ENCODE results near the gene DMRTC1B. TPM values are rescaled to one million over a fixed set of nuclear protein-coding genes. Genes with fewer than 3 reads are reported as not detected.
"Not testable (repeated sequence)": the region's sequence is repeated elsewhere in the genome, so short reads cannot be mapped to it uniquely, and the experiment has no call there.

DMRTC1B gene
- 0.20 TPM in 1 of 2 replicates, not detected in the other for total RNA-seq

- DNase-seq (ENCODE audit: low read depth) = not testable (repeated sequence)
These were observed at the start of gene DMRTC1B for GRCh38 chrX:72776653-72777466. DMRTC1B (plus strand) TSS chrX:72776890; CDS start chrX:72845136, 68,246 bp downstream.

DNA sequence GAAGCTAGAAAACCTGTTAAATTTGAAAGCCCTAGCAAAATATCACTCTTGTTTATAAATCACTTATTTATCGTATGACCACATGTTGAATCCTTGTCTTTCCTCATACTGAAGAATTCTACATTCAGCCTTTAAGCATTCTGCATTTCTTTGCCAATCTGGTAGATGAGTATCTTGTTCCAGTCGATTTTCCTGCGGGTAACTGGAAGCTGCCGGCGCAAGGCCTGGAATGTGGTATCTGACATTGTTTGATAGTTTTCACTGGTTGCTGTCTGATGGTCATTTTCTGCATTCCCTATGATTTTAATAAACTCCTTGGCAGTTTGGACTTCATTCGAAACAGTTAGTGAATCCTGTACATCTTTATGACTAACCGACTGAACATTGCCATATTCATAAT, 48.8 kb upstream of the DMRTC1B start:
- DNase-seq (ENCODE audit: low read depth) = no peak

DNA sequence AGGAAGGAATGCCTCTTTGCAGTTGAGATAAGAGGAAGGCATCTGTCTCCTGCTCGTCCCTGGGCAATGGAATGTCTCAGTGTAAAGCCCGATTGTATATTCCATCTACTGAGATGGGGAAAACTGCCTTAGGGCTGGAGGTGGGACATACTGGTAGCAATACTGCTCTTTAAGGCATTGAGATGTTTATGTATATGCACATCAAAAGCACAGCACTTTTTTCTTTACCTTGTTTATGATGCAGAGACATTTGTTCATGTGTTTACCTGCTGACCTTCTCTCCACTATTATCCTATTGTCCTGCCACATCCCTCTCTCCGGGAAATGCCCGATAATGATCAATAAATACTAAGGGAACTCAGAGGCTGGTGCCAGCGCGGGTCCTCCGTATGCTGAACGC, 43.1 kb upstream of the DMRTC1B start:
- not testable (repeated sequence) for DNase-seq (ENCODE audit: low read depth)

- DNase-seq (ENCODE audit: low read depth) = no peak
These were observed 41.1 kb upstream of the DMRTC1B start for GRCh38 chrX:72735561-72735960.

GRCh38 chrX:72745546-72745945, 31.1 kb upstream of the DMRTC1B start:
- not testable (repeated sequence) for DNase-seq (ENCODE audit: low read depth)

DNA sequence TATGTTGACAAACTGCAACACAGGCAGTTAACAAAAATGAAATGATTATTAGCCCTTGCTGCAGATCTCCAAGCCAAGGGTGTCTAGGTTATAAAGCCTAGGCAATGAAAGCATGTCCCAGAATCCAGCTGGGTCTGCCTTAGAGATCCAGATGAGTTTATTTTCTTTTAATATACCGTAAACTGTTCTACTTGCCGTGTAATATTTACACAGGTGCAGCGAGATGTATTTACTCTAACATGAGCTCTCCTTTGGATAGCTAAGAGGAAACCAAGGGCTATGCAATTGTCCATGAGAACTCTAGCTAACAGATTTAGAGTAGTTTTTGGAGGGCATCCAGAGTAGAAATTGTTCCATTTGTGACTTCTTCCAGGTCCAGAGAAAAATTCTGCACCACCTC, 28.1 kb upstream of the DMRTC1B start:
- not testable (repeated sequence) for DNase-seq (ENCODE audit: low read depth)

GRCh38 chrX:72760454-72760853, 16.2 kb upstream of the DMRTC1B start:
- not testable (repeated sequence) for DNase-seq (ENCODE audit: low read depth)

- not testable (repeated sequence) for DNase-seq (ENCODE audit: low read depth)
These were observed 739 bp downstream of the DMRTC1B start for GRCh38 chrX:72777467-72777790.

GRCh38 chrX:72778146-72778545, 1.5 kb downstream of the DMRTC1B start:
- not testable (repeated sequence) for DNase-seq (ENCODE audit: low read depth)

DNA sequence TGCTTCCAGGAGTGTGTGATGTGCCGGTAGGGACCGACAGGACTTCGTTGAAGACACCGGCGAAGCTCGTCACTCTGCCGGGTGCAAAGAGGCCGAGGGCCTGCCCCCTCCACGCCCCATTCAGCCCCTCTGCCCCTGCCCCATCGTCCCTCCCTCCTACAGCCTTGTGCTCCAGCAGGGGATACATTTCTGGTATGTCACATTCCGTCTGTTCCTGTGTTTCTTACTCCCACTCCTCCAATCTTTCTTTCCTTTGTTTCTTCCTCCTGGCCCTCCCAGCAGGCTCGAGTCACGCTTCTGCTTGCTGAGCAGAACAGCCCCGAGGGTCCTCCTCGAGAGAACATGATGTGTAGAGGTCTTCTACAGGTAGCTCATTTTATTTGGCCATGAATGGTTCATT, 5.9 kb downstream of the DMRTC1B start, which contains the start of gene FAM236B:
FAM236B (minus strand) TSS at position 101 of the 400 bp plus-strand sequence; CDS start at position 1, 100 bp downstream.
- not testable (repeated sequence) for DNase-seq (ENCODE audit: low read depth)

GRCh38 chrX:72783365-72783936, 6.8 kb downstream of the DMRTC1B start:
- not testable (repeated sequence) for DNase-seq (ENCODE audit: low read depth)

DNA sequence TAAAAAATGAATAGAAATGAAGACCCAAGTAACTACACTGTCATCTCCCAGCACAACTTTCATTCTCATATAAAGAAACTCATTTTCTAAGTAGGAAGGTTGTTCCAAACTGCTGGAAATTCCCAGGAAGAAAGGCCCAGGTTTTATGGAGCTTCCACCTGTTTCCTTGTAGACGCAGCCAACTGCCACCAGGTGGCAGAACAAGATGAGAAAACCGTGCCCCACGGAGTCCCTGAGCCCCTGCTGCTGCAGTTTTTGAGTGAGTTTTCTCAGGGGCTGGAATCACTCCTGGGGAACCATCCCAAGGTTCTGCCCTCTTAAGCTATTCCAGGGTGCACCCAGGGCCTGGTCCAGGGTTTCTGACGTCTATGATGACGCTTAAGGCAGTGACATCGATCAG, 7.3 kb downstream of the DMRTC1B start:
- DNase-seq (ENCODE audit: low read depth) = not testable (repeated sequence)

DNA sequence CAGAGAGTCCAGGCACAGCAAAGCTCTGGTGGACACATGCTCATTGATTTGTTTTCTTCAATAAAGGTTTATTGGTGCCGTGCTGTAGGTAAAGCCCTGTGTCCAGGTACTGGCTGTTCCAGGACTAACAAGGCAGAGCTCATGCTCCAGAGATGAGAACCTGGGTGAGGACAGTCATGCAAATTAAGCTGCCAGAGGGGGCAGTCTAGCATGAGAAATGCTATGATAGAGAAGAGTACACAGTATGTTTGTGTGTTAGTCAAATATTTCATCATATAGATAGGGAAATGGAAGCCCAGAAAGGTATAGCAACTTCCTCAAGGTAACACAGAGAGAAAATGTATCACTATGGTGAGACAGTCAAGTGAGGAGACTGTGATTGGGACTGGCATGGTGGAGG, 11.5 kb downstream of the DMRTC1B start:
- not testable (repeated sequence) for DNase-seq (ENCODE audit: low read depth)

DNA sequence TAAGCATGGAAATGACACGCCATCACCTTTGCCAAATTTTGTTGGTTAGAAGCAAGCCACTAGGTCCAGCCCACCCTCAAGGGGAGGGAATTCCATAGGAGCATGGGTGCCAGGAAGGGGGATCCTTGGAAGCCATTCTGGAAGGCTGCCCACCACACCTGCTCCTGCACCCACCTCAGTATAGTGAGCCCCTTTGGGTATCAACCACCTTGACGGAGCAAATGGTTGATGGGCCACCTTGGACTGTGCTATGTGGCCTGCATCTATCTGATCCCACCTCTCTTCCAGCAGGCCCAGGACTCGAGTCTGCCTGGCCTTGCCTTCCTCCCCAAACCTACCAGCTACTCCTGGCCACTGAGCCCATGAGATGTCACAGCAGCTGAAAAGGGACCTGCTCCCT, 13.7 kb downstream of the DMRTC1B start:
- DNase-seq (ENCODE audit: low read depth) = not testable (repeated sequence)

GRCh38 chrX:72808110-72808509, 31.4 kb downstream of the DMRTC1B start, which contains the start of gene FAM236D:
FAM236D (minus strand) TSS chrX:72808210; CDS start chrX:72808110, 100 bp downstream.
- DNase-seq (ENCODE audit: low read depth) = not testable (repeated sequence)

DNA sequence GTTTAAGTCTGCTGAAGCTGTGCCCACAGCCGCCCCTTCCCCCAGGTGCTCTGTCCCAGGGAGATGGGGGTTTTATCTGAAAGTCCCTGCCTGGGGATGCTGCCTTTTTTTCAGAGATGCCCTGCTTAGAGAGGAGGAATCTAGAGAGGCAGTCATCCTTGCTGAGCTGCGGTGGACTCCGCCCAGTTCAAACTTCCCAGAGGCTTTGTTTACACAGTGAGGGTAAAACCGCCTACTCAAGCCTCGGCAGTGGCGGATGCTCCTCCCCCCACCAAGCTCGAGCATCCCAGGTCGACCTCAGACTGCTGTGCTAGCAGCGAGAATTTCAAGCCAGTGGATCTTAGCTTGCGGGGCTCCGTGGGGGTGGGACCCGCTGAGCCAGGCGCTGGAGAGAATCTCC, 54.0 kb downstream of the DMRTC1B start:
- not testable (repeated sequence) for DNase-seq (ENCODE audit: low read depth)

DNA sequence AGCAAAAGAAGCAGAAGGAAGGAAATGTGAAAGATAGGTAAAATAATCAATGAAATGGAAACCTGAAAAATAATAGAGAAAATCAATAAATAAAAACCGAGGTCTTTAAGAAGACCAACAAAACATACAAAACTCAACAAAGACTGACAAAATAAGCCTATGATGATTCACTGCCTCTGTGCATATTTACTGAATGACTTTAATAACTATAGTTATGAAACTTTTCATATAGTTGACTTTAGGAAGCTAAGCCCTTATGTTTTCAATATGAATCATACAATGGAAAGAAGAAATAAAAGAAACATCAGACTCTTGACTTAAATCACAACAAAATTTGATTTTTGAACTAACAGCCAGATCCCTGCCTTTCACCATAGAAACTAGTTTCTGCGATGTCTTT, 60.8 kb downstream of the DMRTC1B start:
- not testable (repeated sequence) for DNase-seq (ENCODE audit: low read depth)

DNA sequence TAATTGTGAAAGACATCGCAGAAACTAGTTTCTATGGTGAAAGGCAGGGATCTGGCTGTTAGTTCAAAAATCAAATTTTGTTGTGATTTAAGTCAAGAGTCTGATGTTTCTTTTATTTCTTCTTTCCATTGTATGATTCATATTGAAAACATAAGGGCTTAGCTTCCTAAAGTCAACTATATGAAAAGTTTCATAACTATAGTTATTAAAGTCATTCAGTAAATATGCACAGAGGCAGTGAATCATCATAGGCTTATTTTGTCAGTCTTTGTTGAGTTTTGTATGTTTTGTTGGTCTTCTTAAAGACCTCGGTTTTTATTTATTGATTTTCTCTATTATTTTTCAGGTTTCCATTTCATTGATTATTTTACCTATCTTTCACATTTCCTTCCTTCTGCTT, 106.2 kb downstream of the DMRTC1B start:
- DNase-seq (ENCODE audit: low read depth) = not testable (repeated sequence)

DNA sequence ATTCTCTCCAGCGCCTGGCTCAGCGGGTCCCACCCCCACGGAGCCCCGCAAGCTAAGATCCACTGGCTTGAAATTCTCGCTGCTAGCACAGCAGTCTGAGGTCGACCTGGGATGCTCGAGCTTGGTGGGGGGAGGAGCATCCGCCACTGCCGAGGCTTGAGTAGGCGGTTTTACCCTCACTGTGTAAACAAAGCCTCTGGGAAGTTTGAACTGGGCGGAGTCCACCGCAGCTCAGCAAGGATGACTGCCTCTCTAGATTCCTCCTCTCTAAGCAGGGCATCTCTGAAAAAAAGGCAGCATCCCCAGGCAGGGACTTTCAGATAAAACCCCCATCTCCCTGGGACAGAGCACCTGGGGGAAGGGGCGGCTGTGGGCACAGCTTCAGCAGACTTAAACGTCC, 113.0 kb downstream of the DMRTC1B start:
- not testable (repeated sequence) for DNase-seq (ENCODE audit: low read depth)
